IMR-90 (cell line): ENCODE measurements around the gene LDLRAD3. TPM values are rescaled to one million over a fixed set of nuclear protein-coding genes. Genes with fewer than 3 reads are reported as not detected.

Source experiments
- ATAC-seq: fragments of 200-7000 bp; cut with Tn5 transposase; 2 replicates; pipeline ENCODE4 v1.9.1; 2020; ENCODE audit warnings: low read depth, mild to moderate bottlenecking, moderate library complexity
- BruUV-seq: library from RNA; stranded (reverse); fragments of 400-500 nt; replicated peaks from 2 replicates; lab custom pipeline; 2021; lab: Mats Ljungman, UMichigan
- CTCF ChIA-PET: fragments of 300-600 bp; formaldehyde crosslinking; extraction: SDS; loops from one replicate; lab custom pipeline; 2021; ENCODE audit warnings: antibody characterized with exemption; lab: Yijun Ruan, JAX
- POLR2A ChIA-PET: fragments of 300-600 bp; sonication (Branson Sonifier 250); formaldehyde crosslinking; loops from one replicate; lab custom pipeline; 2022; ENCODE audit warnings: antibody characterized with exemption; ENCODE audit not compliant: unreplicated experiment; lab: Charles Lee
- DNase-seq: peaks from one replicate; pipeline ENCODE4 v3.0.0; 2013
- H2AFZ ChIP-seq: replicated peaks from 2 replicates; pipeline ENCODE3; 2013; ENCODE audit warnings: low read length, mild to moderate bottlenecking; ENCODE audit not compliant: poor library complexity
- H2AK5ac ChIP-seq: 2 replicates; pipeline ENCODE4 v1.6.1; 2013; ENCODE audit warnings: low read depth, low read length, inconsistent platforms
- H2AK9ac ChIP-seq: replicated peaks from 2 replicates; pipeline ENCODE3; 2013; ENCODE audit warnings: mild to moderate bottlenecking, low read depth, low read length, moderate library complexity; ENCODE audit not compliant: poor library complexity
- H2BK120ac ChIP-seq: 2 replicates; pipeline ENCODE4 v1.6.1; 2013; ENCODE audit warnings: low read depth, low read length, inconsistent platforms
- H2BK15ac ChIP-seq: 3 replicates; pipeline ENCODE4 v1.6.1; 2013; ENCODE audit warnings: low read depth, low read length, inconsistent platforms
- H2BK20ac ChIP-seq: 2 replicates; pipeline ENCODE4 v1.6.1; 2013; ENCODE audit warnings: low read depth, mild to moderate bottlenecking, inconsistent platforms, low read length, moderate library complexity
- H2BK5ac ChIP-seq: 2 replicates; pipeline ENCODE4 v1.6.1; 2013; ENCODE audit warnings: mild to moderate bottlenecking, low read depth, low read length, inconsistent platforms; ENCODE audit not compliant: poor library complexity, severe bottlenecking
- H3K14ac ChIP-seq: replicated peaks from 2 replicates; pipeline ENCODE4 v1.6.1; 2013; ENCODE audit warnings: low read depth, low read length, inconsistent platforms
- H3K18ac ChIP-seq: 2 replicates; pipeline ENCODE4 v1.6.1; 2013; ENCODE audit warnings: low read depth, low read length, control low read depth
- H3K23ac ChIP-seq: 2 replicates; pipeline ENCODE4 v1.6.1; 2013; ENCODE audit warnings: low read depth, low read length, inconsistent platforms
- H3K27ac ChIP-seq: 2 replicates; pipeline ENCODE4 v1.5.1; 2013; ENCODE audit warnings: mild to moderate bottlenecking, control low read depth, low read length; ENCODE audit not compliant: insufficient read depth
- H3K27me3 ChIP-seq: 2 replicates; pipeline ENCODE4 v1.6.1; 2013; ENCODE audit warnings: low read length; ENCODE audit not compliant: control insufficient read depth, insufficient read depth
- H3K36me3 ChIP-seq: 2 replicates; pipeline ENCODE4 v1.6.1; 2013; ENCODE audit warnings: low read length, mixed read lengths; ENCODE audit not compliant: control insufficient read depth, insufficient read depth
- H3K4ac ChIP-seq: 2 replicates; pipeline ENCODE4 v1.6.1; 2013; ENCODE audit warnings: low read depth, low read length, inconsistent platforms
- H3K4me1 ChIP-seq: 2 replicates; pipeline ENCODE4 v1.6.1; 2013; ENCODE audit warnings: low read length, mixed read lengths; ENCODE audit not compliant: control insufficient read depth, insufficient read depth
- H3K4me2 ChIP-seq: 2 replicates; pipeline ENCODE4 v1.6.1; 2013; ENCODE audit warnings: low read depth, mild to moderate bottlenecking, control low read depth, low read length, moderate library complexity
- H3K4me3 ChIP-seq: 2 replicates; pipeline ENCODE4 v1.5.1; 2013; ENCODE audit warnings: low read depth, mild to moderate bottlenecking, control low read depth, low read length, moderate library complexity; ENCODE audit not compliant: insufficient read depth
- H3K56ac ChIP-seq: 2 replicates; pipeline ENCODE4 v1.6.1; 2013; ENCODE audit warnings: low read length, inconsistent platforms; ENCODE audit not compliant: insufficient read depth; ENCODE audit errors: extremely low read depth
- H3K79me1 ChIP-seq, 2 experiments: 2 replicates each; pipeline ENCODE4 v1.6.1; 2013; ENCODE audit warnings: low read length in 2 of 2, inconsistent platforms in 1 of 2, low read depth in 1 of 2
- H3K9ac ChIP-seq: 2 replicates; pipeline ENCODE4 v1.6.1; 2013; ENCODE audit warnings: low read depth, low read length, control low read depth
- H3K9me1 ChIP-seq: 2 replicates; pipeline ENCODE4 v1.6.1; 2013; ENCODE audit warnings: low read length, inconsistent platforms; ENCODE audit not compliant: insufficient read depth
- H3K9me3 ChIP-seq: 2 replicates; pipeline ENCODE4 v1.6.1; 2013; ENCODE audit warnings: low read length; ENCODE audit not compliant: control insufficient read depth, insufficient read depth
- H4K20me1 ChIP-seq: 2 replicates; pipeline ENCODE4 v1.6.1; 2013; ENCODE audit warnings: low read length, inconsistent platforms; ENCODE audit not compliant: insufficient read depth
- H4K5ac ChIP-seq: 2 replicates; pipeline ENCODE4 v1.6.1; 2013; ENCODE audit warnings: mild to moderate bottlenecking, low read depth, low read length, control low read depth
- H4K8ac ChIP-seq, 2 experiments: 2 replicates each; pipeline ENCODE4 v1.6.1; 2013; ENCODE audit warnings: low read depth in 2 of 2, low read length in 2 of 2, control low read depth in 1 of 2, inconsistent platforms in 1 of 2
- H4K91ac ChIP-seq: 2 replicates; pipeline ENCODE4 v1.6.1; 2013; ENCODE audit warnings: low read depth, low read length, inconsistent platforms; ENCODE audit not compliant: insufficient read depth
- BHLHE40 ChIP-seq: fragments of 150-350 bp; IDR thresholded peaks from 2 replicates; pipeline ENCODE4 v1.6.1; 2016; ENCODE audit warnings: mild to moderate bottlenecking, low read depth, low read length
- CHD1 ChIP-seq: IDR thresholded peaks from 2 replicates; pipeline ENCODE4 v1.6.1; 2012; ENCODE audit warnings: low read depth, low read length, improper control_type of control experiment
- CTCF ChIP-seq: conservative IDR thresholded peaks from 2 replicates; pipeline ENCODE4 v1.5.1; 2012; ENCODE audit warnings: mild to moderate bottlenecking, low read depth, low read length, improper control_type of control experiment
- FOS ChIP-seq: fragments of 150-350 bp; IDR thresholded peaks from 2 replicates; pipeline ENCODE4 v1.6.1; 2016; ENCODE audit warnings: low read depth, low read length
- MAFK ChIP-seq: IDR thresholded peaks from 2 replicates; pipeline ENCODE4 v1.6.1; 2012; ENCODE audit warnings: low read depth, low read length, improper control_type of control experiment
- MXI1 ChIP-seq: IDR thresholded peaks from 2 replicates; pipeline ENCODE4 v1.6.1; 2012; ENCODE audit warnings: low read depth, mild to moderate bottlenecking, low read length, moderate library complexity, borderline replicate concordance
- NFE2L2 ChIP-seq: fragments of 150-350 bp; IDR thresholded peaks from 2 replicates; pipeline ENCODE4 v1.6.1; 2016; ENCODE audit warnings: low read depth, mild to moderate bottlenecking, low read length
- RAD21 ChIP-seq: IDR thresholded peaks from 2 replicates; pipeline ENCODE4 v1.6.1; 2012; ENCODE audit warnings: low read length, improper control_type of control experiment
- RCOR1 ChIP-seq: IDR thresholded peaks from 2 replicates; pipeline ENCODE4 v1.6.1; 2012; ENCODE audit warnings: mild to moderate bottlenecking, low read length, improper control_type of control experiment; ENCODE audit not compliant: insufficient replicate concordance
- RFX5 ChIP-seq: IDR thresholded peaks from 2 replicates; pipeline ENCODE4 v1.8.0; 2012; ENCODE audit warnings: low read depth, mild to moderate bottlenecking, low read length, moderate library complexity
- USF2 ChIP-seq: fragments of 150-350 bp; IDR thresholded peaks from 2 replicates; pipeline ENCODE4 v1.6.1; 2017; ENCODE audit warnings: mild to moderate bottlenecking, antibody characterized with exemption, low read length, low read depth
- WGBS, 2 experiments: methylation state at CpG; one replicate each; pipeline versions ENCODE4 v1.1.5 to v1.1.7; 2013; ENCODE audit warnings: missing lambda C conversion rate in 2 of 2; ENCODE audit not compliant: insufficient read length in 1 of 2; ENCODE audit errors: extremely low coverage in 2 of 2; 5-methylcytosine and 5-hydroxymethylcytosine counted together
- dilution Hi-C: fragments of 300-500 bp; cut with HindIII; formaldehyde crosslinking; loops from one replicate; pipeline ENCODE4 v1.14.3; 2018; ENCODE audit warnings: low sequenced_read_pairs; ENCODE audit not compliant: unreplicated experiment
- in situ Hi-C: fragments of 300-500 bp; cut with MboI; formaldehyde crosslinking; loops from 3 replicates; pipeline ENCODE4 v1.14.3; 2019; ENCODE audit warnings: low sequenced_read_pairs, inconsistent platforms, mixed read lengths
- intact Hi-C: fragments of 100-400 bp; cut with micrococcal nuclease; formaldehyde crosslinking; loops from 2 replicates; pipeline ENCODE4 v1.10.0; 2022
- polyA plus RNA-seq, 3 experiments: library from polyadenylated mRNA; depleted of rRNA; stranded (reverse); fragments of >200 nt; gene quantifications; 2 replicates each; pipeline ENCODE4 v1.2.3, GENCODE V29; 2012; ENCODE audit warnings: low replicate concordance in 1 of 3
- total RNA-seq: library from RNA; depleted of rRNA; stranded (reverse); fragments of >200 nt; gene quantifications from 2 replicates; pipeline ENCODE4 v1.2.3, GENCODE V29; 2012

The LDLRAD3 gene
- total and polyA plus RNA-seq, 2 of the 4 experiments (the other 2 are of a cell fraction): 2.7 to 6.4 TPM

GRCh38 chr11:35981581-35981980, 37.7 kb downstream of the LDLRAD3 start:
- dilution Hi-C loops (no loop called here), in situ Hi-C loops (no loop called here), intact Hi-C loops (no loop called here)
- H3K9ac ChIP-seq: no peak overlapping the region
- no peak overlapping the region for H3K18ac ChIP-seq
- no peak overlapping the region for H2BK5ac ChIP-seq
- BruUV-seq: no TSS peak
- peaks cover 11% of the 10 kb centered on the region for H3K9me1 ChIP-seq
- ChIA-PET POLR2A (no interaction called here), CTCF (no interaction called here)
- peaks cover 6% of the 10 kb centered on the region; the same call in 1 of the 2 replicates for H3K4me1 ChIP-seq
- H2AK5ac ChIP-seq: no peak overlapping the region
- H2AK9ac ChIP-seq: peak overlapping the region; percentile 57
- 0 out of 2 replicates have a peak overlapping the region, but pooled peaks have one; percentile 50 for H2BK20ac ChIP-seq
- no peak for DNase-seq
- H3K56ac ChIP-seq: no peak overlapping the region
- peak overlapping the region; percentile 7; the same call in 1 of the 2 replicates for H3K27ac ChIP-seq
- H3K36me3 ChIP-seq: no peaks in the 10 kb centered on the region
- H3K4me2 ChIP-seq: peak overlapping the region; percentile 30
- no peaks in the 10 kb centered on the region for H3K27me3 ChIP-seq
- peaks cover 5 to 36% of the 10 kb centered on the region in 2 experiments for H3K79me1 ChIP-seq
- no peak overlapping the region; the same call in 1 of the 2 replicates for H3K23ac ChIP-seq
- no peak overlapping the region for H4K5ac ChIP-seq
- H3K9me3 ChIP-seq: no peaks in the 10 kb centered on the region
- TF ChIP-seq NFE2L2: no peak
- TF ChIP-seq RCOR1: no peak
- TF ChIP-seq FOS: no peak
- no peak for TF ChIP-seq MAFK
- no peak for TF ChIP-seq CHD1
- TF ChIP-seq RFX5: no peak
- no peak for TF ChIP-seq CTCF
- TF ChIP-seq RAD21: no peak
- no peak for TF ChIP-seq MXI1
- no peak for TF ChIP-seq USF2
- no peak for TF ChIP-seq BHLHE40
- H4K91ac ChIP-seq: no peak overlapping the region
- H4K20me1 ChIP-seq: 0 out of 2 replicates have a peak, but pooled peaks cover 5% of the 10 kb centered on the region
- ATAC-seq: no peak
- no peak overlapping the region for H2BK15ac ChIP-seq
- H3K4me3 ChIP-seq: no peak overlapping the region
- no peak overlapping the region for H2BK120ac ChIP-seq
- H3K4ac ChIP-seq: peak overlapping the region; percentile 37; the same call in 1 of the 2 replicates
- H2AFZ ChIP-seq: no peak overlapping the region
- WGBS, 2 experiments: 57% methylated on average over 1 of the region's 7 CpGs; no CpG with 5 or more reads in 1 of the 2 experiments
- peak overlapping the region in 1 of 2 experiments; percentile 29; a peak in 1 of 4 replicates for H4K8ac ChIP-seq
- peak overlapping the region; percentile 62 for H3K14ac ChIP-seq
